ENCODE data around the gene HOXC9. TPM values are rescaled to one million over a fixed set of nuclear protein-coding genes. Genes with fewer than 3 reads are reported as not detected.

HOXC9 gene
- polyA plus RNA-seq: not detected

DNA sequence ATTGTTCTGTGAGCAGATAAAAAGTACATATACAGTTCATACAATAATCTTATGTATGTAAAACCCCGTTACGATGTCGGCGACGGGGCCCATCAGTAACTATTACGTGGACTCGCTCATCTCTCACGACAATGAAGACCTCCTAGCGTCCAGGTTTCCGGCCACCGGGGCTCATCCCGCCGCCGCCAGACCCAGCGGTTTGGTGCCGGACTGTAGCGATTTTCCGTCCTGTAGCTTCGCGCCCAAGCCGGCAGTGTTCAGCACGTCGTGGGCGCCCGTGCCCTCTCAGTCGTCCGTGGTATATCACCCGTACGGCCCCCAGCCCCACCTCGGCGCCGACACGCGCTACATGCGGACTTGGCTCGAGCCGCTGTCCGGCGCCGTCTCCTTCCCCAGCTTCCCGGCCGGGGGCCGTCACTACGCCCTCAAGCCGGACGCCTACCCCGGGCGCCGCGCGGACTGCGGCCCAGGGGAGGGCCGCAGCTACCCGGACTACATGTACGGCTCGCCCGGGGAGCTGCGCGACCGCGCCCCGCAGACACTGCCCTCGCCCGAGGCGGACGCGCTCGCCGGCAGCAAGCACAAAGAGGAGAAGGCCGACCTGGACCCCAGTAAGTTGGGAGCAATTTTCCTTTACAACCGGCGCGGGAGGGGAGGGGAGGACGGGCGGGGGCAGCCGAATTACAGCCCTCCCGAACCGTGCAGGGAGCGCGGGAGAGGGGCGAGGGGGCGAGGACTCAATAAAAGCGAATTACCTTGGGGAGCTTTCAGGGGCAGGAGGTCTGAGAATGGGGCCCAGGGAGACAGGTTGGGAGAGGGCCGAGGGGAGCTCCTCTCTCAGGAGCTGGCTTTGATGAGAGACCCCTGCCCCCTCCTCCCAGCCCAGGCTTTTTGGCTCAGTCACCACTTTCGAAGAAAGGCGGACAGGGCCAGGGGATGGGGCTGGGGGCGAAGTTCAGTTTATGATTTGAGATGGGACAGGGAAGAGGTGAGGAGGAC lies at the start of gene HOXC9:
Gene HOXC9, plus strand, starts transcription at position 46 of the 999 bp plus-strand sequence. Its CDS starts 28 bp downstream, at position 74.
- Mint-ChIP-seq H3K4me1 (peaks cover 3 to 6% (median 6%) of the 10 kb centered on the region in 3 donors), H3K27me3 (peaks cover 66% of the 10 kb centered on the region), H3K36me3 (peaks cover 1% of the 10 kb centered on the region), H3K4me3 (peak within 1 kb of the TSS in 3 of 4 donors; percentile 28 to 88 (median 70)), H3K9me3 (no peaks in the 10 kb centered on the region), H3K27ac (peak within 1 kb of the TSS; percentile 59 to 81 (median 62))

DNA sequence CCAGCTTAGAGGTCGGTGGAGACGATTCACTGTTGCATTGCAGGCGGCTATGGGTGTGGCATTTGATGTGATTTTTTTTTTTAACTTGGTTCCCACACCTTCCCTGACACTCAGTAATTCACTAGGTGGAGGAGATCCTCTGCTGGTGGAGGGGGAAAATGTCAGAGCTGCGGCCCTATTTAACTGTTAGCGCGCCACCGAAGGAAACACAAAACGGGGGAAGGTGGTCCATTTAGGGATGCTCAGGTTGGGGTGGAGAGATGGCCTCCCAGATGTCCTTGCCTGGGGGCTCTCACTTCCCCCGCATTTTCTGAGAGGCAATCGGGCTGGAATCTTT lies 49.6 kb upstream of the HOXC9 start:
- no peaks in the 10 kb centered on the region for H3K9me3 Mint-ChIP-seq
- H3K4me3 Mint-ChIP-seq: peak overlapping the region in 1 of 4 donors; percentile 75
- peaks cover 2% of the 10 kb centered on the region for H3K36me3 Mint-ChIP-seq
- H3K27me3 Mint-ChIP-seq: peaks cover 81% of the 10 kb centered on the region
- H3K27ac Mint-ChIP-seq: peak overlapping the region; percentile 40 to 95 (median 67)
- peaks cover 0 to 12% (median 4%) of the 10 kb centered on the region in 3 donors for H3K4me1 Mint-ChIP-seq

DNA sequence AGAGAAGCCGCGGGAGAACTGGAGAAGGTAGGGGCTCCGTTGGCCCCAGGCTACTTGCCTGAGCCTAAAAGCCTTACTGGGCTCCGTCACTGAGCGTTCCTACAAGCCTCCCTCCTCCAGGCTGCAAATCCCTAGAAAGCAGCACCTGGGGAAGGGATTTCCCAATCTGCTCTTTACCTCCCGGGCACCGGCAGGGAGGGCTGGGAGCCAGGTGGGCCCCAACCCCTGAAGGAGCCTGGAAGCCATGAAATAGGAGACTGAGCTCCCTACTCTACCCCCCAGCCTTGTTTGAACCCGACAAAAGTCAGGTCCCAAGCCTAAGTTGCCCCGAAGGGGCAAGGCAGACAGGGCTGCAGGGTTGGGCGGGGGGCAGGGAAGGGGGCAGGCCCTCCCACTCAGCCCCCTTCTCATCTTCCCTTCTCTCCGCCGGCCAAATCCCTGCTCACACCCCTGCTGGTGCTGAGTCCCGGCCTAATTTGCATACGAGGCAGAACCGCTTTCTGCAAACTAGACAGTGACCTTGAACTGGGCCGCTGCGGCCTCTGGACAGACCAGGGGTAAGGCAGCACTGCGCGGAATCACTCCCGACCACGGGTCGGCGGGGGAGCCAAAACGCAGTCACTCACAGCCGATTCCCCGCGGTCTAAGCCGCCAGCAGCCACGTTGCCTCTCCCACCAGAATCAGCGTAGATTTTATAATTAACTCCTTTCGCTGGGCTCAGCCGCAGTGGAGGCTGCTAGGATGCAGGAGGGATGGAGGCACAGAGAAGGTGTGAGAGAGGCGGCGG lies 49.0 kb upstream of the HOXC9 start:
- H3K4me3 Mint-ChIP-seq: peak overlapping the region in 2 of 4 donors; percentile 58 to 75

DNA sequence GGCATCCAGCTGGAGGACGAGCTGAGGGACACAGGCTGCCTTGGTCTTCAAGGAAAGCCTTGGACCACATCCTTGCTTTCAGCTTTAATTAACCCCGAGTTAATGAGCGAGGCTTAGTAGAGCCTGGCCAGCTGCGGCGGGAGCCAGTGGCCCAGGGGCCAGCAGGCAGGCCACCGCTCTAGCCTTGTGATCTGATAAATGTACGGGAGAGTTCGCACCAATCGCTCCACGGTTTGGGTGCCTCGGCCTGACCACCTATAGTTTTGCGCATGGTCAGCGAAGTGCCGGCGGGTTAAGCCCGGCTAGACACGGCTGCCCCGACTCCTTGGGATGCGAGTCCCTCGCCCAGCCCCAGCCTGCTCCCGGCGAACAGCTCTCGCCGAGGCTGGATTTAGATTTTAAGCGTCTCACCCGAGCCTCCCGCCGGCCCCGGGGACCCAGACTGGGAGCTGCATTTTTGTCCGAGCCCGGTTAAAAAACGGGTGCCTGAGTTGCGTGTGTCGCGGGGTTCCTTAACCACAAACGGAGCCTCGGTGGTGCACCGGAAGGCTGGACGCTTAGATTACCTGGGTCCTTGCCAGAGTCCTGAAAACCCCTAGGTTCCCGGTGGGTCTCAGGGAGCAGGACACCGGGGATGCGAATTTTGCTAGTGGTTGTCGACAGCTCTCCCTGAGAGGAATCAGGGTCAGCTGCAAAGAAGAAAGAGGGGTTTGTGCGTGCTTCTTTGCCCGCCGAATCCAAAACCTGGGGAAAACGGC lies 48.2 kb upstream of the HOXC9 start:
- Mint-ChIP-seq H3K27ac (peak overlapping the region; percentile 87 to 95 (median 92)), H3K27me3 (peaks cover 78% of the 10 kb centered on the region), H3K9me3 (peaks cover 0 to 3% (median 0%) of the 10 kb centered on the region in 3 donors), H3K36me3 (peaks cover 2% of the 10 kb centered on the region), H3K4me3 (peak overlapping the region in 3 of 4 donors; percentile 3 to 58 (median 35)), H3K4me1 (peaks cover 7 to 12% (median 7%) of the 10 kb centered on the region in 3 donors)

More for the DNA sequence above, 49.0 kb upstream of the HOXC9 start:
- Mint-ChIP-seq H3K4me1 (peaks cover 3 to 12% (median 4%) of the 10 kb centered on the region in 3 donors), H3K27ac (peak overlapping the region; percentile 69 to 95 (median 87)), H3K9me3 (no peaks in the 10 kb centered on the region), H3K27me3 (peaks cover 78% of the 10 kb centered on the region), H3K36me3 (peaks cover 2% of the 10 kb centered on the region)

DNA sequence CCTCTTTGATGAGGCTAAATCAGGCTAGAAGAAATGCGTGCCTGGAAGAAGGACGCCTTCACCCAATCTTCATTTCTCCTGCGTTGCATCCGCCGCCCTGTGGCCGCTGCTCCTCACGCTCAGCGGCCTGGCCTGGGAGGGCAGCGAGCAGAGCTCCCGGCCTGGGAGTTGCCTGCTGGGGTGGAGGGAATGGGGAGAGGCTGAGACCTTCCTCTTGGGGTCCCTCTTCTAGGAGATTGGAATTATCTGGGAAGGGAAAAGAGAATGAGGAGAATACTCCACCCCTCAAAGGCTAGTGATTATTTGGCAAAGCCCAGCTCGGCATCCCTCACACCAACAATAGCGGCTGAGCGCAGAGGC lies 47.6 kb upstream of the HOXC9 start:
- peaks cover 2% of the 10 kb centered on the region for H3K36me3 Mint-ChIP-seq
- peak overlapping the region in 2 of 4 donors; percentile 3 to 35 for H3K4me3 Mint-ChIP-seq
- peaks cover 12% of the 10 kb centered on the region in 3 donors for H3K4me1 Mint-ChIP-seq
- H3K27ac Mint-ChIP-seq: peak overlapping the region; percentile 87 to 95 (median 92)
- peaks cover 83% of the 10 kb centered on the region for H3K27me3 Mint-ChIP-seq
- peaks cover 0 to 7% (median 0%) of the 10 kb centered on the region in 3 donors for H3K9me3 Mint-ChIP-seq

DNA sequence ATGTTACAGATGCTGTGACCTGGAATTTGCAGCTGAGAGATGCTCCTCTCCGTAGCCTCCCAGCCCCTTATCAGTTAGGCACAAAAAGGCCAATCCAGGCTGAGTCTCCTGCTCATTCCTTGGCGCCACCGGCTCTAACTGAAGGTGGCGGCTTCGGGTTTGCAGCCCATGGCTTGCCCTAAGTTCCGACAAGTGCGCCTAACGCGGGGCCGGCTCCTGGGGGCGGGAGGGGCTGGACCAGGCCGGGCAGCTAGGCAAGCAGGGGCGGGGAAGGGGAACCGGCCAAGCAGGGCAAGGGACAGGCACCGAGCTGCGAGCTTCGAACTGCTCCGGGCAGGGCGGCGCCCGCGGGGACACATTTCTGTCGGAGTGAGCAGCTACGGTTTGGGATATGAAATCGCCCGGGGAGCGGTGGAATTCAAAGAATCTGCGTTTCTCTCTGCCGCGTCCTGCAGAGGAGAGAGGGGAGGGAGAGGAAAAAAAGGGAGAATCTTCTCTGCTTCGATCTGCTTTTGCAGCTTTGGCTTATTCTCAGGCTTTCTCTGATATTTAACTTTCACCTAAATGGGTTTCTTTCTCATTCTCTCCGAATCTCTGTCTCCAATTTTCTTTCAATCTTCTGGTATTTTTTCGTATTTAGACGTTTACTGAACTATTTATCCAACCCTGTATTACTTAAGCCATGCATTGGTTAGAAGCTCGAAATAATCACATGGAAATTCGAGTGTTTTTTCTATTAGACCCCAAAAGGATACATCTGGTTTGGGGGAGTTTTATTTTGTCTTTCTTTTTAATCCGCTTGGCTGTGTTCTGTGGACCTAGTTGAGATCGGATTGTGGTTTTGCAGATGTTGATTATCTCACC lies 46.9 kb upstream of the HOXC9 start:
- Mint-ChIP-seq H3K9me3 (peaks cover 0 to 7% (median 0%) of the 10 kb centered on the region in 3 donors), H3K27ac (peak overlapping the region; percentile 86 to 95 (median 92)), H3K4me3 (peak overlapping the region in 2 of 4 donors; percentile 48 to 92), H3K27me3 (peaks cover 83% of the 10 kb centered on the region), H3K4me1 (peaks cover 12% of the 10 kb centered on the region in 3 donors), H3K36me3 (peaks cover 2% of the 10 kb centered on the region)

DNA sequence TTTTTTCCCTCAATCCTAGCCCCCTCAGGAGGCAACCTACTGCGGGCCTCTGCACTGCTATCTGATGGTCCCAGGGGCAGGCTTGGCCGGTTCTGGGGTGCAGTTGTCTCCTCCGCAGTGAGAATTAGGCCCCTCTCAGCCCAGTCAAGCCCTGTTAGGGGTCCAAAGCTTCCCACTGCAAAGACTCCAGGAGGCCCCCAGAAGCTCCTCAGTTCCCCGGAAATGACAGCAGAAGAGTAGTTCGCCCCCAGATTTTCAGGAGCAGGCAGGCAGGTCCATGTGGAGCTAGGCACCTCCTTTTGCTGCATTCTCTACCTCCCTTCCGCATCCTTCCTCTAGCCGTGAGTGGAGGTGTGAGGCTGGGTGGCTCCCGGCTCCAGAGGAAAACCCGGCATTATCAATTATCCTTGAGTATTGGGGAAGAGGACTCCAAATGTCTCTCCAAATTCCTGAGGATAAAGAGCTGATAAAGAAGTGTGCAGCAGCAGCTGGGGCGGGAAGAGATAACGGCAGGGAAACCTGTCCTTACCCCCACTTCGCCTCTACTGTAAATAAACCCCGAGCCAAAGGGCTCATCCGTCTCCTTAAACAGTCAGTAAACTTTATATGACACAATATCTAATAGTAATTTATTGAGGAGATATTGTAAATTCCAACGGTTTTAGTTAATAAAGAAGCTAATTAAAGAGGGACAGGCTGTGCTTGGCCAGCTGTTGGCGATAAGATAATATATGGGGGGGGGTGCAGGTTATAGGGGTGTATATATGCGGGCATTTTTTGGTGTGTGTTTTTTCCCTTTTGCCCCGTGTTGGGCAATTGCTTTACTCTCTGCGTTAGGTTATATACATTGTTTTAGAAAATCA lies 45.9 kb upstream of the HOXC9 start:
- Mint-ChIP-seq H3K4me1 (peaks cover 6 to 12% (median 12%) of the 10 kb centered on the region in 3 donors), H3K9me3 (peaks cover 0 to 7% (median 0%) of the 10 kb centered on the region in 3 donors), H3K4me3 (peak overlapping the region; percentile 25 to 92 (median 69)), H3K27ac (peak overlapping the region; percentile 86 to 95 (median 92)), H3K36me3 (peaks cover 2% of the 10 kb centered on the region), H3K27me3 (peaks cover 82% of the 10 kb centered on the region)

DNA sequence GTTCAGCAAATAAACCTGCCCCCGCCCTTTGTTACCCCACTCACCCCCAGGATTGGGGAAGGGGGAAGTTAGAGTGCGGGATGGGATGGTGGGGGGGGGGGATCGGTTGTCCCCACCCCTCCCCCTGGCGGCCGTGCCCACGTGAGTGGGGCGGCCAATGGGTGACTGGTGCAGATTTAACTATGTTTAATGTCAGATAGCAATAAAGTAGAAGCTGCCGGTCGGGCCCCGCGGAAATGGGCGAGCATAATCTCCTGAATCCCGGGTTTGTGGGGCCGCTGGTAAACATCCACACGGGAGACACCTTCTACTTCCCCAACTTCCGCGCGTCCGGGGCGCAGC lies 45.3 kb upstream of the HOXC9 start, which contains the start of gene HOXC12:
Gene HOXC12, plus strand, starts transcription at position 210 of the 342 bp plus-strand sequence. Its CDS starts 27 bp downstream, at position 237.
- Mint-ChIP-seq H3K36me3 (peaks cover 2% of the 10 kb centered on the region), H3K4me3 (peak within 1 kb of the TSS; percentile 25 to 92 (median 69)), H3K27me3 (peaks cover 83% of the 10 kb centered on the region), H3K4me1 (peaks cover 5 to 12% (median 12%) of the 10 kb centered on the region in 3 donors), H3K27ac (peak within 1 kb of the TSS; percentile 86 to 95 (median 92)), H3K9me3 (peaks cover 0 to 8% (median 0%) of the 10 kb centered on the region in 3 donors)

DNA sequence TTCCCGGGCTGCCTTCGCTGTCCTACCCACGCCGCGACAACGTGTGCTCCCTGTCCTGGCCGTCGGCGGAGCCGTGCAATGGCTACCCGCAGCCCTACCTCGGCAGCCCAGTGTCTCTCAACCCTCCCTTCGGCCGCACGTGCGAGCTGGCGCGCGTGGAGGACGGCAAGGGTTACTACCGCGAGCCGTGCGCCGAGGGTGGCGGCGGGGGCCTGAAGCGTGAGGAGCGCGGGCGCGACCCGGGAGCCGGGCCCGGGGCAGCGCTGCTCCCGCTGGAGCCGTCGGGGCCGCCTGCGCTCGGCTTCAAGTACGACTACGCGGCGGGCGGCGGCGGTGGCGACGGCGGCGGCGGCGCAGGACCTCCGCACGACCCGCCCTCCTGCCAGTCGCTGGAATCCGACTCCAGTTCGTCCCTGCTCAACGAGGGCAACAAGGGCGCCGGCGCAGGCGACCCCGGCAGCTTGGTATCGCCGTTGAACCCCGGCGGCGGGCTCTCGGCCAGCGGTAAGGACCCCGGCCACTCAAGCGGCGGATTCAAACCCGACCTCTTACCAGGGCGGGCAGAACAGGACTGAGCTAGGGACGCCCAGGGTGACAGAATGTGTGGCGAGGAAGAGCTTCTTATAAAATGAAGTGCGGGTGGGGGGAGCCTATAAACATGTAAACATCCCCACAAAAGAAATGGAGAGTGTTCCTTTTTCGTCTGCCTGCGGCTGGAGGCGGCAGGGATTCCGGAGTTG lies 44.8 kb upstream of the HOXC9 start:
- Mint-ChIP-seq H3K9me3 (peaks cover 0 to 8% (median 0%) of the 10 kb centered on the region in 3 donors), H3K4me1 (peaks cover 4 to 12% (median 12%) of the 10 kb centered on the region in 3 donors), H3K36me3 (peaks cover 2% of the 10 kb centered on the region), H3K27me3 (peaks cover 83% of the 10 kb centered on the region), H3K4me3 (peak overlapping the region in 2 of 4 donors; percentile 32 to 92), H3K27ac (peak overlapping the region; percentile 51 to 87 (median 86))

DNA sequence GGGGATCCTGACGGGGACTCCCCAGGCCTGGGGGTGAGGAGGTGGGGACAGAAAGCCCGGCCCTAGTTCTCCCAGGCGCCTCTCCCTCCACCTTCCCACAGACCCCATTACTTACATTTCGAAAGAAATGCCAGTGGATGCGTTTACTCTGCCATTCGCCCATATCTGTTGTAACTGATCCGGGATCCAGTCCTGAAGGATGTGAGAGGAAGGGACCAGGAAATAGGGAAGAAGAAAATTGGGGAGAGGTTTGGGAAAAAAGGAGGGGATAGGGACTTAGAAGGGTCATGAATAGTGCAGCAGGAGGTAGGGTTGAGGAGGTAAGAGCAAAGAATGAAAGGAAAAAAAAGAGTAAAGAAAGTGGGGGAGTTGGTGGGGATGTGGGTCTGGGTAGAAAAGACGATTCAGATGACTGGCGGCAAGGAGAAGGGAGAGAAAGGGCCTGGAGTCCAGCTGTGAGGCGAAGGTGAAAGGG lies 44.1 kb upstream of the HOXC9 start:
- Mint-ChIP-seq H3K27ac (peak overlapping the region; percentile 51 to 87 (median 86)), H3K4me1 (peaks cover 0 to 15% (median 14%) of the 10 kb centered on the region in 3 donors), H3K9me3 (peaks cover 0 to 8% (median 0%) of the 10 kb centered on the region in 3 donors), H3K4me3 (peak overlapping the region; percentile 17 to 79 (median 28)), H3K27me3 (peaks cover 84% of the 10 kb centered on the region), H3K36me3 (peaks cover 2% of the 10 kb centered on the region)

DNA sequence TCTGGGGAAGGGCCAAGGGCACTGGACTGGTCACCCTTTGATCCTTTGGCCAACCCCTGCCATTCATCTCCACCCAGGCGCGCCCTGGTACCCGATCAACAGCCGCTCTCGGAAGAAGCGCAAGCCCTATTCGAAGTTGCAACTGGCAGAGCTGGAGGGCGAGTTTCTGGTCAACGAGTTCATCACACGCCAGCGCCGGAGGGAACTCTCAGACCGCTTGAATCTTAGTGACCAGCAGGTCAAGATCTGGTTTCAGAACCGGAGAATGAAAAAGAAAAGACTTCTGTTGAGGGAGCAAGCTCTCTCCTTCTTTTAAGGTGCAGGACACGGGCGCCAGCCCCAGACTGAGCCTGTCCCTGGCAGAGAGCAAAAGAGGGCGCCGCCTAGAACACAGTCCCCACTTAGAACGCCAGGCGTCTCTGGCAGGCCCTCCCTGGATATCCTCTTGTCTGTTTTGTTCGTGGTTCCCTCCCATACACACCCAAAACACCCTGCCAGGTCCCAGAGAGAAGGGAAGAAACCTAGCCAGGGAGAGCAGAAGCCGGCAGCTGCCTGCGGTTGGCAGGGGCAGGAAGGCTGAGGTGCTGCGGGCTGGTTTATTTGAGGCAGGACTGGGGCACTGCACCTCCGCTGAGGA lies 43.6 kb upstream of the HOXC9 start:
- Mint-ChIP-seq H3K36me3 (peaks cover 2% of the 10 kb centered on the region), H3K4me3 (peak overlapping the region in 3 of 4 donors; percentile 37 to 83 (median 79)), H3K27me3 (peaks cover 83% of the 10 kb centered on the region), H3K4me1 (peaks cover 0 to 14% (median 12%) of the 10 kb centered on the region in 3 donors), H3K9me3 (peaks cover 0 to 8% (median 0%) of the 10 kb centered on the region in 3 donors), H3K27ac (peak overlapping the region; percentile 86 to 87 (median 86))

All from IgD-negative memory B cell (primary cell).